ENCODE results near the gene TAF5.
"Not testable (repeated sequence)": the region's sequence is repeated elsewhere in the genome, so short reads cannot be mapped to it uniquely, and the experiment has no call there.

Gene TAF5

DNA sequence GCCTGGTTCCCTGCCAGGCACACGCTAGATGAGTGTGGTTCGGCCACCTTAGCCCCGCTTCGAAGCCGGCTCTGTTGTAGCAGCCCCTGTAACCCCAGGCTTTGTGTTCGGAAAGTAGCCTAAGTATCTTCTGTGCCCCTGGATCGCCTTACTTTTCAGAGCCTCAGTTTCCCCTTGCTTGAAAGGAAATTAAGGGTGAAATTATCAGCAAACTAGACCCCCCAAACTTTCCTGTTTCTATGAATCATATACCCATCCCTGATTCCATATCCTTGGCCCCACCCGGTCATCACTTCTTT lies 29.0 kb downstream of the TAF5 start:
- no peak for DNase-seq (ENCODE audit: low read depth, low spot score)
- H3K4me3 ChIP-seq (ENCODE audit: low read length) = peak overlapping the region; percentile 97

DNA sequence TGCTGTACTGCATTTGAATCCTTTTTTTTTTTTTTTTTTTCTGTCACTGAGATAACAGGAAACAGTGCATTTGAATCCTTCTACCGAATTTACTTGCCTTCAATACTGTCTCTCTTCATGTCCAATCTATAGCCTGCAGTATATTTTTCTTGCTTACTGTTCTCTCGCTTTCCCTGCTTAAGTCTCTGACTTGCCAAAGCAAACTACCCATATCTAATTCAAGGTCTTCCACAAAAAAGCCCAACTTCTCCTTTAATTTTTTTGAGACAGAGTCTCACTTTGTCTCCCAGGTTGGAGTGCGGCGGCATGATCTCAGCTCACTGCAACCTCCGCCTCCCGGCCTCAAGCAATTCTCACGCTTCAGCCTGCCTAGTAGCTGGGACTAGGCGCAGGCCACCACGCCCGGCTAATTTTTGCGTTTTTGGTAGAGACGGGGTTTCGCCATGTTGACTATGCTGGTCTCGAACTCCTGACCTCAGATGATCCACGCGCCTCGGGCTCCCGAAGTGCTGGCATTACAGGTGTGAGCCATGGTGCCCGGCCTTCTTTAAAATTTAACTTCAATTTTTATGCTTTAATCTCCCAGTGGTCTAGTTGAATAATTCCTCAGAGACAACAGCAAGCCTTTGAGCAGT lies 29.5 kb downstream of the TAF5 start:
- H3K4me3 ChIP-seq (ENCODE audit: low read length) = peak overlapping the region; percentile 97
- DNase-seq (ENCODE audit: low read depth, low spot score) = no peak

DNA sequence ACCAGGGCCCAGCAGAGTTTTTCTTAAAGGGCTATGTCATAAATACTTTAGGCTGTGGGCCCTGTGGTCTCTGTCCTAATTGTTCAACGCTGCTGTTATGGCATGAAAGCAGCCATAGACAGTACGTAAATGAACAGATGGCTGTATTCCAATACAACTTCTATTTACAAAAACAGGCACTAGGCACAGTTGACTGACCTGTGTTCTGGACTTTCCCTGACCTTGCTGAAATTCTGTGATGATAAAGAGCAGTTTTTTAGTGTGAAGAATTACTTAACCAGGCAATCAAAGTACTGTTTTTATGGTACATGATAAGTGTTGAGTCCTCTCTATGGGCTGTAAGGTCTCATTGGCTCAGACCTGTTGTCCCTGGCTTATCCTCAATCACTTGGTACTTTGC lies 45.8 kb downstream of the TAF5 start:
- DNase-seq (ENCODE audit: low read depth, low spot score) = no peak
- H3K4me3 ChIP-seq (ENCODE audit: low read length) = no peak overlapping the region

DNA sequence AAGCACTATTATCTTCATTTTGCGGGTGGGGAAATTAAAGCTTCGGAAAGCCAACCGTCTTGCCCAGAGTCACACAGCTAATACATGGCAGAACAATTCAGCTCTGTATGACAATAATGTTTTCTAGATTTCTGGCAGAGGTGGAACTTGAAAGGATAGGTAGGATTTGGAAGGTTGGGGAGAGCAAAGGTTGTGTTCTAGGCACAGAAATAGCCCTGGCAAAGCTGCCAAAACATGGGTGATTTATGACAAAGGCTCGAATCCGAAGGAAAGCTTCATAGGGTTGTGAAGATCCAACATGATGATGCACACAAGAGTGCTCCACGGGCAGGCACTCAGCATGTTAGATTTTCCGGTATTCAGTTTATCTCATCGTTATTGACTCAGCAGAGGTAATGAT lies 47.8 kb downstream of the TAF5 start:
- H3K4me3 ChIP-seq (ENCODE audit: low read length) = no peak overlapping the region

DNA sequence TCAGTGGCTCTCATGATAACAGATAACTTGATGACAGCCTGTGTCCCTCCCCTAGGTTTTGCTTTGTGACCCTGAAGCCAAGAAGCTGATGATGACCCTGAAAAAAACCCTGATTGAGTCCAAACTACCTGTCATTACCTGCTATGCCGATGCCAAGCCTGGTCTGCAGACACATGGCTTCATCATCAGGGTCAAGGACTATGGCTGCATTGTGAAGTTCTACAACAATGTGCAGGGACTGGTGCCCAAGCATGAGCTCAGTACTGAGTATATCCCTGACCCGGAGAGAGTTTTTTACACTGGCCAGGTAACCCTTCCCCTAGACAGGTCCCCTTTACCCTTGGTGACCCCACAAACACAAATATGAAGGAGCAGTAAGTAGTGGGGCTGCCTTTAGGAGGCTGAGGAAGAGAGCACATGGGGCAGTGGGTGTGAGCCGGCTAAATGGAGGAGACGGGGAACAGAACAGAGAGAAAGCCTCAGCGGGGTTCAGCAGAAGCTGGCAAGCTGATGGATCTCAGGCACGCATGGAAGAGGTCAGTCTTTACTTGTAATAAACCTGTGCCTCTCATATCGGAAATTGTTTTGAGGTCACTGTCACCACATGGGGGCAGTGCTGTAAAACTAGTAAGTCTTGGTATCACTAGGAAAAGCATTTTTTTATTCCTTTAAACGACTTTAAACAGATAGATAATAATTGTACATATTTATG lies 48.8 kb downstream of the TAF5 start:
- DNase-seq (ENCODE audit: low read depth, low spot score) = peak; percentile 59
- no peak overlapping the region for H3K4me3 ChIP-seq (ENCODE audit: low read length)

More for the DNA sequence above, 47.8 kb downstream of the TAF5 start:
- DNase-seq (ENCODE audit: low read depth, low spot score) = no peak

DNA sequence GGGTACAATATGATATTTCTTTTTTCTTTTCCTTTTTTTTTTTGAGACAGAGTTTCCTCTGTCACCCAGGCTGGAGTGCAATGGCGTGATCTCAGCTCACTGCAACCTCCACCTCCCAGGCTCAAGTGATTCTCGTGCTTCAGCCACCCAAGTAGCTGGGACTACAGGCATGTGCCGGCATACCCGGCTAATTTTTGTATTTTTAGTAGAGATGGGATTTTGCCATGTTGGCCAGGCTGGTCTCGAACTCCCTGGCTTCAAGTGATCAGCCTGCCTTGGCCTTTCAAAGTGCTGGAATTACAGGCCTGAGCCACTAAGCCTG lies 49.3 kb downstream of the TAF5 start:
- H3K4me3 ChIP-seq (ENCODE audit: low read length); DNase-seq (ENCODE audit: low read depth, low spot score): not testable (repeated sequence)

DNA sequence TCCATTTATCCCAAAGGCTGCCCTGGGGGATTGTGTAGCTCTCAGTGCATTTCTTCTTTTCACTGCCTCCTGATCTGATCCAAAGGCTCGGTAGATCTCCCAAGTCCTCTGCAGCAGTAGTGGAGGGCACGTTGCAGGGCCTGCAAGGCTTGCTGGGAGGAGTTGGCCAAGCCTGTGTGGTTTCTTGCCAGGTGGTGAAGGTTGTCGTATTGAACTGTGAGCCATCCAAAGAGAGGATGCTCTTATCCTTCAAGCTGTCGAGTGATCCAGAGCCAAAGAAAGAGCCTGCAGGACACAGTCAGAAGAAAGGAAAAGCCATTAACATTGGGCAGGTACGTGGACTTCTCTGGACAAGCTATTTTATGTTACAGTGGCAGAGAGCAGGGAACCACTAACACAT lies 49.8 kb downstream of the TAF5 start:
- DNase-seq (ENCODE audit: low read depth, low spot score) = no peak
- no peak overlapping the region for H3K4me3 ChIP-seq (ENCODE audit: low read length)

DNA sequence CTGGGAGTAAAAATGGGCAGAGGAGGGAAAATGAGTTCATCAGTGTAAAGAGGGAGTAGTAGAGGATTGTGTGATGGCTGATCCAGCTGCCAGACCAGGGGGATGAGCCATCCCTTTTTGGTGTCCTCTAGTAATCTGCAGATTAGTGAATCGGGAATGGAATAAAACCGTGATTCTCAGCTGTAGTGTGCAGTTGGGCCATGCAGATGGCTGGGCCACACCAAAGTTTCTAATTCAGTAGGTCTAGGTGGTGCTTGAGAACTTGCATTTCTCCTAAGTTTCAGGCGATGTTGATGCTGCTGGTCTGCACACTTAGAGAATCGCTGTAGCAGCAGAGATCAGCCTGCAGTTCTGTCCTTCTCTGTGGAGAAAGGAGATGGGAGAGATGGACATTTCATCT lies 51.3 kb downstream of the TAF5 start:
- no peak overlapping the region for H3K4me3 ChIP-seq (ENCODE audit: low read length)
- no peak for DNase-seq (ENCODE audit: low read depth, low spot score)

DNA sequence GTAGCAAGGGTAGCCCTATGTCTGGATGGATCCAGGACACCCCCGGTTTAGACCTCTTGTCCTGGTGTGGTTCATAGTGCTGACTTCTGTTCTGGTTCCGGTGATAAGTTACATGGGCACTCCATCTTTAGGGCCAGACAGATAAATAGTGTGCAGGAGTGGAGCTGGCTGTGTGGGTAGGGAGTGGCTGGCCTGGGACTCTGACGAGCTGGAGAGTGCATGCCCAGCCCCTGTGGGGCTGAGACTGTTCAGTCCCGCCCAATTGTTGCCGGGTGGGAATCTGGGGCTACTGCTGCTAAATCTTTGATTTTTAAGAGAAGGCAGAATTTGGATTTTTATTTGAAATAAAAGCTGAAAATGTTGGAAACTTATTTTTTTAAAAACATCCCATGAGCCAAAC lies 56.0 kb downstream of the TAF5 start:
- no peak for DNase-seq (ENCODE audit: low read depth, low spot score)
- H3K4me3 ChIP-seq (ENCODE audit: low read length) = no peak overlapping the region

DNA sequence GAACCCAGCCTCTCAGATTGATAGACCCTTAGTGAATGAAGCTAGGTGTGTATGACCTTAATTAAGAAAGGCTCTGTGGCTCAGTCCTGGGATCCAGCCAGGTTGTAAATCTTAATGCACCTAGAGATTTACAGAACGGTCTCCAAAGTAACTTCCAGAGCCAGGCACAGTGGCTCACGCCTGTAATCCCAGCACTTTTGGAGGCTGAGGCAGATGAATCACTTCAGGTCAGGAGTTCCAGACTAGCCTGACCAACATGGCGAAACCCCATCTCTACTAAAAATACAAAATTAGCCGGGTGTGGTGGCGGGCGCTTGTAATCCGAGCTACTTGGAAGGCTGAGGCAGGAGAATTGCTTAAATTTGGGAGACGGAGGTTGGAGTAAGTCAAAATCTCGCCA lies 60.1 kb downstream of the TAF5 start:
- H3K4me3 ChIP-seq (ENCODE audit: low read length) = no peak overlapping the region

DNA sequence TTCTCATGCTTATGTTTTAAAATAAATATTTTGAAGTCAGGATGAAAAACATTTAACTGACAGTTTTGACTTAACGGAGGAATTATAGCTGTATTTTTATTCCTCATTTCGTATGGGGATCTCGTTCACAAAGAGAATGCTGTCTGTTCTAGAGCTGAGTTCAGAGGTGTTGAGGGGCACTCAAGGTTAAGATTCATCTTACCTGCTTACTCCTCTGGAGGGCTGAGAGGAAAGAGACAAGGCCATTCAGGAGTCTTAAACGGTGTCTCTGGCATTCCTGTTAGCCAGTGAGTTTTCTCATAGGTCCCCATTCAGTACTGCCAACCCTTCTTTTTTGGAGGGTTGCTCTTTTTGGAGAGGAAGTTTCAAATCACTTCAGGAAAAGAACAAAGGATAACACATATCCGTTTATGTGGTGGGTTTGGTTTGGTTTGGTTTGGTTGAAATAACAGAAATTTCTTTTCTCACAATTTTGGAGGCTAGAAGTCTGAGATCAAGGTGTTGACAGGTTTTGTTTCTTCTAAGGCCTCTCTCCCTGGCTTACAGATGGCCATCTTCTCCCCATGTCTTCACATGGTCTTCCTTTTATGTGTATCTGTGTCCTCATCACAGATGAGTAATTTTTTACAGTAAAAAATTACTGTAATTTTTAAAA lies 61.3 kb downstream of the TAF5 start:
- peak; percentile 66 for DNase-seq (ENCODE audit: low read depth, low spot score)
- H3K4me3 ChIP-seq (ENCODE audit: low read length) = no peak overlapping the region

More for the DNA sequence above, 60.1 kb downstream of the TAF5 start:
- DNase-seq (ENCODE audit: low read depth, low spot score) = no peak

DNA sequence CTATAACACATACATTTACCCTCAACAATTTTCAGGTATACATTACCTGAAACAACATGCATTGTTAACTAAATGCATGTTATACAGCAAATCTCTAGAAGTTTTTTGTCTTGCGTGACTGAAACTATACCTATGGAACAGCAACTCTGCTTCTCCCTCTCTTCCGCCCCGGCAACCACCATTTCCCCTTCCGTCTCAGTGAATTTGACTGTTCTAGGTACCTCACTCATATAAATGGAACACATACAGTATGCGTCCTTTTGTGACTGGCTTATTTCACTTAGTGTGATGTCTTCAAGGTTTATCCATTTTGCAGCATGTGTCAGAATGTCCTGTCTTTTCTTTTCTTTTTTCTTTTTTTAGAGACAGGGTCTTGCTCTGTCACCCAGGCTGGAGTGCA lies 61.9 kb downstream of the TAF5 start:
- H3K4me3 ChIP-seq (ENCODE audit: low read length) = no peak overlapping the region
- DNase-seq (ENCODE audit: low read depth, low spot score) = peak; percentile 27

DNA sequence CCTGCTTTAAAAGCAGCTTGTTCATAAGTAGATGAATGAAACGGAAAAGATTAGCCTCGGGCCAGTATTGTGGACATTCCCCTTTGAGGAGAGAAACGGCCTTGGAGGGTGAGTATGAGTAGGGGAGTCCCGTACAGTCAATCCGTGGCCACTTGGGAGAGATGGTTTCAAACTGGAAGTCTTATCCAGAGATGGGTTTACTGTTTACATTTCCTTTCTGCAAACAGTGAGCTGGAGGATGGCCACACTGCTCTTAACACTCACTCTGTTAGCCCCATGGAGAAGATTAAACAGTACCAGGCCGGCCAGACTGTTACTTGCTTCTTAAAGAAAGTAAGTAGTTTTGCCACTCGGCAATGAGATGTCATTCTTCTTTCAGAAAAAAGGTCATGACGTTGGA lies 64.1 kb downstream of the TAF5 start:
- DNase-seq (ENCODE audit: low read depth, low spot score) = no peak
- H3K4me3 ChIP-seq (ENCODE audit: low read length) = no peak overlapping the region

DNA sequence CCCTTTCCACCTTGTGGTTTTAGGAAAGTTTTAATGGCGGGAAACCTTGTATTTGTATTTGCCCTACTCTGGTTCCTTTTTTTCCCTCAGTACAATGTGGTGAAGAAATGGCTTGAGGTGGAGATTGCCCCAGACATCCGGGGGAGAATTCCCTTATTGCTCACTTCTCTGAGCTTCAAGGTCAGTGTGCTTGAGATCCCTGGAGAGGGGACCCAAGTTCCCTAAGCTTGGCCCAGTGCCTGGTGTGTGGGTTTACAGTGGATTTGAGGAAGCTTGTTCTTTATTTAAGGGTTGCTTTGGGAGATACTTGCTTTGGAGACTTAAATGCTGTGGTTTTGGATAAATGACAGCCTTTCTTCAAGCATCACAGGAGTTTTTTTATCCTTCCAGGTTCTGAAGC lies 66.1 kb downstream of the TAF5 start:
- H3K4me3 ChIP-seq (ENCODE audit: low read length) = no peak overlapping the region
- DNase-seq (ENCODE audit: low read depth, low spot score) = no peak

Measured in Jurkat, Clone E6-1 (cell line).